Brain microvascular endothelial cell (primary cell): ENCODE data around the gene TEX55.

Experiments
- DNase-seq: peaks from one replicate; pipeline ENCODE4 v3.0.0-alpha.2; 2020
- H3K27ac ChIP-seq: fragments of 250-450 bp; sonication (Bioruptor Pico); 2 replicates; pipeline ENCODE4 v1.5.1; 2020; ENCODE audit warnings: mild to moderate bottlenecking, moderate library complexity
- H3K27me3 ChIP-seq: fragments of 250-450 bp; sonication (Bioruptor Pico); replicated peaks from 2 replicates; pipeline ENCODE4 v1.5.1; 2020; ENCODE audit warnings: mild to moderate bottlenecking
- H3K36me3 ChIP-seq: fragments of 250-450 bp; sonication (Bioruptor Pico); replicated peaks from 2 replicates; pipeline ENCODE4 v1.5.1; 2020; ENCODE audit warnings: mild to moderate bottlenecking
- H3K4me3 ChIP-seq: 2 replicates; pipeline ENCODE4 v1.5.1; 2011; ENCODE audit warnings: low read depth, mild to moderate bottlenecking, control low read depth, low read length, moderate library complexity
- CTCF ChIP-seq: IDR thresholded peaks from 2 replicates; pipeline ENCODE4 v1.5.1; 2011; ENCODE audit warnings: low read depth, mild to moderate bottlenecking, moderate library complexity, low read length, control low read depth, inconsistent platforms; ENCODE audit errors: missing control alignments
- in situ Hi-C: cut with HindIII; loops from 2 replicates; pipeline ENCODE4 v1.10.0; 2017; ENCODE audit warnings: low sequenced_read_pairs, low pct_ligation_motif_present

Gene TEX55

GRCh38 chr3:119140466-119140865 lies 5.5 kb upstream of the TEX55 start:
- no peaks in the 10 kb centered on the region for H3K27me3 ChIP-seq
- in situ Hi-C loops = no loop called here
- H3K36me3 ChIP-seq = no peaks in the 10 kb centered on the region
- no peak for TF ChIP-seq CTCF
- H3K4me3 ChIP-seq = no peak overlapping the region
- no peak for DNase-seq
- no peak overlapping the region for H3K27ac ChIP-seq

- DNase-seq = no peak
- Histone ChIP-seq H3K4me3 (no peak overlapping the region), H3K36me3 (no peaks in the 10 kb centered on the region), H3K27ac (no peak overlapping the region), H3K27me3 (no peaks in the 10 kb centered on the region)
- TF ChIP-seq CTCF = no peak
- in situ Hi-C loops = no loop called here
Measured at GRCh38 chr3:119145128-119145499, 851 bp upstream of the TEX55 start.

GRCh38 chr3:119146578-119147375 lies 812 bp downstream of the TEX55 start:
- Histone ChIP-seq H3K27me3 (no peaks in the 10 kb centered on the region), H3K27ac (no peak overlapping the region), H3K4me3 (no peak overlapping the region), H3K36me3 (no peaks in the 10 kb centered on the region)
- TF ChIP-seq CTCF = no peak
- no peak for DNase-seq
- in situ Hi-C loops = no loop called here

- in situ Hi-C loops = no loop called here
- no peak overlapping the region for H3K4me3 ChIP-seq
- H3K36me3 ChIP-seq = no peaks in the 10 kb centered on the region
- TF ChIP-seq CTCF = no peak
- no peaks in the 10 kb centered on the region for H3K27me3 ChIP-seq
- no peak for DNase-seq
- no peak overlapping the region for H3K27ac ChIP-seq
Measured at GRCh38 chr3:119147494-119147893, 1.5 kb downstream of the TEX55 start.

GRCh38 chr3:119148493-119149180 lies 2.7 kb downstream of the TEX55 start:
- peak overlapping the region; percentile 32 for H3K27ac ChIP-seq
- peak; percentile 63 for DNase-seq
- in situ Hi-C loops = no loop called here
- no peak for TF ChIP-seq CTCF
- H3K27me3 ChIP-seq = no peaks in the 10 kb centered on the region
- no peak overlapping the region for H3K4me3 ChIP-seq
- H3K36me3 ChIP-seq = no peaks in the 10 kb centered on the region
